Common myeloid progenitor, CD34-positive (primary cell): ENCODE measurements around the gene ACAA2.
"Not testable (repeated sequence)": the region's sequence is repeated elsewhere in the genome, so short reads cannot be mapped to it uniquely, and the experiment has no call there.

ENCODE experiments used
- CTCF ChIA-PET: fragments of 350-600 bp; sonication (Branson Sonifier 250); formaldehyde crosslinking; loops from one replicate; lab custom pipeline; 2021; ENCODE audit warnings: antibody characterized with exemption; lab: Charles Lee
- POLR2A ChIA-PET: fragments of 350-600 bp; sonication (Branson Sonifier 250); formaldehyde crosslinking; loops from one replicate; lab custom pipeline; 2021; ENCODE audit warnings: antibody characterized with exemption; lab: Charles Lee
- DNase-seq, 3 donors: peaks; one replicate each; pipeline versions ENCODE4 v3.0.0 to v3.0.0-alpha.2; 2013
- H3K27ac ChIP-seq, 2 experiments: 1 replicate in 1 of 2; 2 replicates in 1 of 2; pipeline ENCODE4 v1.7.0; 2013; ENCODE audit warnings: inconsistent platforms in 2 of 2, low read length in 2 of 2, mild to moderate bottlenecking in 2 of 2, low read depth in 1 of 2, moderate library complexity in 1 of 2; ENCODE audit not compliant: severe bottlenecking in 2 of 2, insufficient read depth in 1 of 2, poor library complexity in 1 of 2
- H3K27me3 ChIP-seq, 5 experiments: replicated peaks in 2 of 5; 1 replicate in 3 of 5; 2 replicates in 2 of 5; pipeline versions ENCODE4 v1.6.1 to v1.7.0; 2013; ENCODE audit warnings: low read length in 4 of 5, mild to moderate bottlenecking in 2 of 5, moderate library complexity in 2 of 5, inconsistent platforms in 1 of 5; ENCODE audit not compliant: insufficient read depth in 5 of 5, control insufficient read depth in 4 of 5
- H3K36me3 ChIP-seq, 4 experiments: 1 replicate in 2 of 4; 2 replicates in 2 of 4; pipeline versions ENCODE4 v1.6.1 to v1.7.0; 2013; ENCODE audit warnings: low read length in 3 of 4, control low read depth in 1 of 4, mild to moderate bottlenecking in 1 of 4; ENCODE audit not compliant: control insufficient read depth in 4 of 4, insufficient read depth in 4 of 4
- H3K4me1 ChIP-seq, 4 experiments: 1 replicate in 3 of 4; 2 replicates in 1 of 4; pipeline versions ENCODE4 v1.6.1 to v1.7.1; 2013; ENCODE audit warnings: low read length in 3 of 4, mild to moderate bottlenecking in 3 of 4, control low read depth in 1 of 4, inconsistent platforms in 1 of 4, moderate library complexity in 1 of 4; ENCODE audit not compliant: control insufficient read depth in 4 of 4, insufficient read depth in 4 of 4; ENCODE audit errors: control extremely low read depth in 1 of 4
- H3K4me3 ChIP-seq, 7 experiments: 1 replicate in 4 of 7; 2 replicates in 3 of 7; pipeline versions ENCODE4 v1.5.1 to v1.7.0; 2013; ENCODE audit warnings: mild to moderate bottlenecking in 7 of 7, low read length in 6 of 7, moderate library complexity in 6 of 7, inconsistent platforms in 2 of 7, low read depth in 2 of 7, control low read depth in 1 of 7; ENCODE audit not compliant: insufficient read depth in 4 of 7, control insufficient read depth in 1 of 7; ENCODE audit errors: extremely low read depth in 1 of 7
- H3K9me3 ChIP-seq, 5 experiments: 1 replicate in 4 of 5; 2 replicates in 1 of 5; pipeline versions ENCODE4 v1.6.1 to v1.7.1; 2013; ENCODE audit warnings: low read length in 4 of 5, mild to moderate bottlenecking in 2 of 5, inconsistent platforms in 1 of 5, low read depth in 1 of 5, moderate library complexity in 1 of 5; ENCODE audit not compliant: control insufficient read depth in 4 of 5, insufficient read depth in 2 of 5; ENCODE audit errors: control extremely low read depth in 1 of 5
- WGBS: methylation state at CpG from one replicate; pipeline ENCODE4 v1.1.5; 2013; ENCODE audit not compliant: insufficient coverage; 5-methylcytosine and 5-hydroxymethylcytosine counted together

Gene ACAA2

GRCh38 chr18:49788327-49788898, 24.9 kb downstream of the ACAA2 start:
- DNase-seq: peak in 1 of 3 donors; percentile 21
- Histone ChIP-seq H3K4me1 (no peaks in the 10 kb centered on the region), H3K9me3 (no peaks in the 10 kb centered on the region), H3K4me3 (peak overlapping the region in 2 of 7 experiments; percentile 11 to 40), H3K27me3 (no peaks in the 10 kb centered on the region), H3K36me3 (peaks cover 15 to 62% (median 40%) of the 10 kb centered on the region in 4 experiments), H3K27ac (no peak overlapping the region)
- POLR2A ChIA-PET: no interaction called here
- WGBS: no CpG with 5 or more reads among the region's 5 CpGs
- CTCF ChIA-PET: interaction anchor here (0.8 kb wide), 2 partner anchors 22 to 60 kb away, joined by 3 to 4 read pairs; no protein-coding TSS in a partner anchor

DNA sequence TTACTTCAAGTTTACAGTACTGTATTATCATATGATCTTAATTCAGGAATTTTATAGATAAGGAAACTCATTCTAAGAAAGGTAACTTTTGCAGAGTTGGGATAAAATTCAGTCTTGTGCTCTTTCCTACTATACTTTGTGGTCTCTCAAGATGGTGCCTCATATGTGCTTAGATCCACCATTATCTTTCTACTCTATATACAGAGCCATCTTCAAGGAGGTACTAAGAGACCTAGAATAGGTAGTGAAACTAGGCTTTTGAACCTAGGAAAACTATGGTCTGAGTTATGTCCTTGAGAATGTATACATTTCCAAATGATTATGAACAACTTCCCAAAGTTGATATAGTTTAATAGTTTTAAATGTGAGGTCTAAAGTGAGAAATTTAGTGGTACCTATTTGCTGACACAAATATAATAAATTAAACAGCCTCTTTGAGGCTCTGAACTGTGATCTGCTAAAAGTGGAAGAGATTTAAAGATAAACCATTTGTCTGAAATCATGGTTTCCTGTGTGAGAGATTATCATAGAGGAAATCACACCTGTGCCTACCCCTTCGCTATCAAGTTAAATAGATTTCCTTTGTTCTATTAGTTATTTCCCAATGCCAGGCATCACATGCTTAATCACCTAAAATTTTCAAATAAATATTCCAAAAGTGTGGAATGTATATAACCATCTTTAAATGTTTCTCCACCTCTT, 27.2 kb downstream of the ACAA2 start:
- no peaks in the 10 kb centered on the region for H3K9me3 ChIP-seq
- ChIA-PET CTCF (no interaction called here), POLR2A (no interaction called here)
- no peak for DNase-seq
- no peak overlapping the region for H3K4me3 ChIP-seq
- no peaks in the 10 kb centered on the region for H3K4me1 ChIP-seq
- peaks cover 12 to 60% (median 36%) of the 10 kb centered on the region in 4 experiments for H3K36me3 ChIP-seq
- no peak overlapping the region for H3K27ac ChIP-seq
- no CpG with 5 or more reads among the region's 1 CpG for WGBS
- H3K27me3 ChIP-seq: no peaks in the 10 kb centered on the region

DNA sequence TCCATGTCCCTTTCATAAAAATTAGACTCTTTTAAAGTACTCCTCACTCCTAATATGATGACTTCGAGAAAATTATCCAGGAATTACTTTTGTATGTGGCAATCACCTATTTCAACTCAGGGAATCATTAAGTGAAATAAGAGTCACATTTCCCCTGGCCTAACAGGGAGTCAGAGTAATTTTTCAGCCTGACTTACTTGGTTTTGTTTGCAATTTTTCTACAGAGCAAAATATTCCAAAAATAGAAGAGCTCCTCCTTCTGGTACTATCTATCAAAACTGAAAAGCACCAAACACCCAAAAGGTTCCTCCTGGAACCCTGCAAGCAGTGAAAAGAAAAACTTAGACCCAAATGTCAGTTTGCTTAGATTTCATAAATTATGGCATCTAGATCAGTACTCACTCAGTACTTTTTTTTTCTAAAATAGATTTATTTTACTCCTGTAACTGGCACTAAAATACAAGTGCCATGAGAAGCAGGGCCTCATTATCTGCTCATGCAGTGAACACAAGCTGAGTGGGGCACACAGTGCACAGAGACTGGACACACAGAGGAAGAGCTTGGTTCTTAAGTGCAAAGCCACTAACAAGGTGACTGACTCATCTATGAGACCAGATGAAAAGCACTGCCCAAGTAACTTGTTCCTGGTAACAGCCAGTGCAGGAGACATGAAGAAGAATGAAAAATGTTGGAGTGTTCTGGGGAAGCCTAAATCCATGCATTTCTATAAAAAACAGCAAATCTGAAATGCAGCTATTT, 28.7 kb downstream of the ACAA2 start:
- ChIA-PET CTCF (interaction anchor here (1.2 to 1.5 kb wide), 2 partner anchors 13 to 275 kb away, joined by 4 read pairs; no protein-coding TSS in a partner anchor), POLR2A (interaction anchor here (0.7 kb wide), 1 partner anchor 57 kb away, joined by 4 read pairs; no protein-coding TSS in a partner anchor)
- H3K4me1 ChIP-seq: no peaks in the 10 kb centered on the region
- no peak for DNase-seq
- no CpG with 5 or more reads among the region's 1 CpG for WGBS
- no peak overlapping the region for H3K4me3 ChIP-seq
- H3K36me3 ChIP-seq: peaks cover 13 to 61% (median 32%) of the 10 kb centered on the region in 4 experiments
- H3K9me3 ChIP-seq: no peaks in the 10 kb centered on the region
- no peak overlapping the region for H3K27ac ChIP-seq
- no peaks in the 10 kb centered on the region for H3K27me3 ChIP-seq

- H3K36me3 ChIP-seq: peaks cover 9 to 57% (median 28%) of the 10 kb centered on the region in 4 experiments
- H3K27me3 ChIP-seq, H3K9me3 ChIP-seq, DNase-seq, H3K4me3 ChIP-seq, H3K4me1 ChIP-seq, H3K27ac ChIP-seq: not testable (repeated sequence)
- ChIA-PET POLR2A (interaction anchor here (0.6 kb wide), 1 partner anchor 394 kb away, joined by 3 read pairs; no protein-coding TSS in a partner anchor), CTCF (interaction anchor here (1.1 to 1.5 kb wide), 2 partner anchors 13 to 77 kb away, joined by 4 read pairs; no protein-coding TSS in a partner anchor)
- no CpG with 5 or more reads among the region's 3 CpGs for WGBS
Observed at GRCh38 chr18:49783631-49784030, 29.7 kb downstream of the ACAA2 start.

GRCh38 chr18:49778826-49779465, 34.4 kb downstream of the ACAA2 start:
- H3K27me3 ChIP-seq: no peaks in the 10 kb centered on the region
- 98% methylated on average over 7 of the region's 8 CpGs for WGBS
- no peaks in the 10 kb centered on the region for H3K4me1 ChIP-seq
- no peak overlapping the region for H3K4me3 ChIP-seq
- ChIA-PET CTCF (no interaction called here), POLR2A (no interaction called here)
- peaks cover 0 to 19% (median 0%) of the 10 kb centered on the region in 5 experiments for H3K9me3 ChIP-seq
- H3K36me3 ChIP-seq: peaks cover 6 to 40% (median 17%) of the 10 kb centered on the region in 4 experiments
- no peak overlapping the region for H3K27ac ChIP-seq
- no peak for DNase-seq

GRCh38 chr18:49769047-49769728, 44.1 kb downstream of the ACAA2 start:
- Histone ChIP-seq H3K27ac (no peak overlapping the region), H3K4me3 (no peak overlapping the region), H3K36me3 (no peaks in the 10 kb centered on the region), H3K27me3 (peaks cover 0 to 2% (median 0%) of the 10 kb centered on the region in 5 experiments), H3K4me1 (no peaks in the 10 kb centered on the region), H3K9me3 (no peaks in the 10 kb centered on the region)
- ChIA-PET CTCF (interaction anchor here (1.1 kb wide), 1 partner anchor 11 kb away, joined by 3 read pairs; no protein-coding TSS in a partner anchor), POLR2A (no interaction called here)
- WGBS: 86% methylated on average over 1 of the region's 1 CpG
- DNase-seq: no peak
